GM12801 (cell line): ENCODE measurements around the gene PREX1.

Experiments used
- TF ChIP-seq, protein P1 (sequence below): IDR thresholded peaks from one replicate; pipeline ENCODE4 v1.5.1; 2011; ENCODE audit warnings: control low read depth; ENCODE audit not compliant: insufficient read length; ENCODE audit errors: extremely low read depth

Gene PREX1

GRCh38 chr20:48742912-48743680 lies 84.7 kb downstream of the PREX1 start:
- TF ChIP-seq, protein P1, sequence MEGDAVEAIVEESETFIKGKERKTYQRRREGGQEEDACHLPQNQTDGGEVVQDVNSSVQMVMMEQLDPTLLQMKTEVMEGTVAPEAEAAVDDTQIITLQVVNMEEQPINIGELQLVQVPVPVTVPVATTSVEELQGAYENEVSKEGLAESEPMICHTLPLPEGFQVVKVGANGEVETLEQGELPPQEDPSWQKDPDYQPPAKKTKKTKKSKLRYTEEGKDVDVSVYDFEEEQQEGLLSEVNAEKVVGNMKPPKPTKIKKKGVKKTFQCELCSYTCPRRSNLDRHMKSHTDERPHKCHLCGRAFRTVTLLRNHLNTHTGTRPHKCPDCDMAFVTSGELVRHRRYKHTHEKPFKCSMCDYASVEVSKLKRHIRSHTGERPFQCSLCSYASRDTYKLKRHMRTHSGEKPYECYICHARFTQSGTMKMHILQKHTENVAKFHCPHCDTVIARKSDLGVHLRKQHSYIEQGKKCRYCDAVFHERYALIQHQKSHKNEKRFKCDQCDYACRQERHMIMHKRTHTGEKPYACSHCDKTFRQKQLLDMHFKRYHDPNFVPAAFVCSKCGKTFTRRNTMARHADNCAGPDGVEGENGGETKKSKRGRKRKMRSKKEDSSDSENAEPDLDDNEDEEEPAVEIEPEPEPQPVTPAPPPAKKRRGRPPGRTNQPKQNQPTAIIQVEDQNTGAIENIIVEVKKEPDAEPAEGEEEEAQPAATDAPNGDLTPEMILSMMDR, result no peak

DNA sequence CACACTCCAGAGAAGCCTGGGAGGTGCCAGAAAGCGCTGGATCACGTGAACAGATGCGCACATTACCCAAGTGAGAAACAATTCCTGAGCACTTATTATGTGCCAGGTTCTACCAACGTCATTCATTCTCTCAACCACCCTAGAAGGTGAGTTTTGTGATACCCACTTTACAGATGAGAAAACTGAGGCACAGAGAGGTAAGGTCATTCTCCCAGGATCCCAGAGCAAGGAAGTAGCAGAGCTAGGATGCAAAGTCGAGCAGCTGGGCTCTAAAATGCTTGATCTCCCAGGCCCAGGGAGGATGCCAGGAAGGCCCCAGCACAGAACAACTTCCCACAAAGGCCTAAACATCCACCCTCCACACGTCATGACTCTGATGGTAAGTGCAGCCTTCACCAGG lies 85.6 kb downstream of the PREX1 start:
- TF ChIP-seq, protein P1, result no peak

GRCh38 chr20:48741669-48742068 lies 86.1 kb downstream of the PREX1 start:
- TF ChIP-seq, protein P1, result no peak

GRCh38 chr20:48740712-48741111 lies 87.1 kb downstream of the PREX1 start:
- TF ChIP-seq, protein P1, result no peak

GRCh38 chr20:48740292-48740649 lies 87.5 kb downstream of the PREX1 start:
- TF ChIP-seq, protein P1, result no peak

- TF ChIP-seq, protein P1, result no peak
Measured at GRCh38 chr20:48739395-48740291, 88.2 kb downstream of the PREX1 start.
